ENCODE results near the gene UBTD1.

UBTD1 gene

GRCh38 chr10:97498841-97499560 is at the start of gene UBTD1:
UBTD1 (plus strand) TSS chr10:97498924; CDS start chr10:97499204, 280 bp downstream.
- no peak for TF ChIP-seq CTCF (IDR thresholded peaks at IDR 0.05; ENCODE audit: insufficient read depth, low read length, poor library complexity, severe bottlenecking)
- H3K36me3 ChIP-seq (ENCODE audit: control insufficient read depth, insufficient read depth, low read length), result no peaks in the 10 kb centered on the region
- H3K4me3 ChIP-seq (replicated peaks; ENCODE audit: low read depth, low read length), result peak within 1 kb of the TSS; percentile 99
- DNase-seq (ENCODE audit: extremely low read depth, insufficient read length), result peak; percentile 45
- H3K27me3 ChIP-seq (replicated peaks; ENCODE audit: control insufficient read depth, insufficient read depth, low read length), result peaks cover 6% of the 10 kb centered on the region

GRCh38 chr10:97450828-97451227 is 47.9 kb upstream of the UBTD1 start:
- no peak for DNase-seq (ENCODE audit: extremely low read depth, insufficient read length)
- H3K4me3 ChIP-seq (replicated peaks; ENCODE audit: low read depth, low read length), result no peak overlapping the region
- H3K27me3 ChIP-seq (replicated peaks; ENCODE audit: control insufficient read depth, insufficient read depth, low read length), result no peaks in the 10 kb centered on the region
- no peak for TF ChIP-seq CTCF (IDR thresholded peaks at IDR 0.05; ENCODE audit: insufficient read depth, low read length, poor library complexity, severe bottlenecking)
- H3K36me3 ChIP-seq (ENCODE audit: control insufficient read depth, insufficient read depth, low read length), result peaks cover 7% of the 10 kb centered on the region

DNA sequence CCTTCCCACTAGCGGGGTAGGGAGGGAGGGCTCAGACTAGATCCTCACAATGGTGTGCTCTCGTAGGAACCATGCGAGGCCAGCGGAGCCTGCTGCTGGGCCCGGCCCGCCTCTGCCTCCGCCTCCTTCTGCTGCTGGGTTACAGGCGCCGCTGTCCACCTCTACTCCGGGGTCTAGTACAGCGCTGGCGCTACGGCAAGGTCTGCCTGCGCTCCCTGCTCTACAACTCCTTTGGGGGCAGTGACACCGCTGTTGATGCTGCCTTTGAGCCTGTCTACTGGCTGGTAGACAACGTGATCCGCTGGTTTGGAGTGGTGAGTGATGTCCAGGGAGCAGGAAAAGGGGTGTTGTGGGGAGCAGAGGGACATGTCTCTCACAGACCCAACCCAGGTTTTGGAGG is 47.1 kb upstream of the UBTD1 start:
- no peak for DNase-seq (ENCODE audit: extremely low read depth, insufficient read length)
- Histone ChIP-seq H3K27me3 (replicated peaks; ENCODE audit: control insufficient read depth, insufficient read depth, low read length) (no peaks in the 10 kb centered on the region), H3K36me3 (ENCODE audit: control insufficient read depth, insufficient read depth, low read length) (peaks cover 12% of the 10 kb centered on the region), H3K4me3 (replicated peaks; ENCODE audit: low read depth, low read length) (no peak overlapping the region)
- TF ChIP-seq CTCF (IDR thresholded peaks at IDR 0.05; ENCODE audit: insufficient read depth, low read length, poor library complexity, severe bottlenecking), result no peak

- Histone ChIP-seq H3K36me3 (ENCODE audit: control insufficient read depth, insufficient read depth, low read length) (peaks cover 17% of the 10 kb centered on the region), H3K4me3 (replicated peaks; ENCODE audit: low read depth, low read length) (no peak overlapping the region), H3K27me3 (replicated peaks; ENCODE audit: control insufficient read depth, insufficient read depth, low read length) (no peaks in the 10 kb centered on the region)
- TF ChIP-seq CTCF (IDR thresholded peaks at IDR 0.05; ENCODE audit: insufficient read depth, low read length, poor library complexity, severe bottlenecking), result no peak
- no peak for DNase-seq (ENCODE audit: extremely low read depth, insufficient read length)
These were observed 46.4 kb upstream of the UBTD1 start for GRCh38 chr10:97452352-97452751.

GRCh38 chr10:97454330-97455036 is 44.2 kb upstream of the UBTD1 start:
- DNase-seq (ENCODE audit: extremely low read depth, insufficient read length), result no peak
- H3K4me3 ChIP-seq (replicated peaks; ENCODE audit: low read depth, low read length), result no peak overlapping the region
- H3K27me3 ChIP-seq (replicated peaks; ENCODE audit: control insufficient read depth, insufficient read depth, low read length), result no peaks in the 10 kb centered on the region
- peaks cover 26% of the 10 kb centered on the region for H3K36me3 ChIP-seq (ENCODE audit: control insufficient read depth, insufficient read depth, low read length)
- TF ChIP-seq CTCF (IDR thresholded peaks at IDR 0.05; ENCODE audit: insufficient read depth, low read length, poor library complexity, severe bottlenecking), result no peak
